ENCODE measurements around the gene FGFBP2. TPM values are rescaled to one million over a fixed set of nuclear protein-coding genes. Genes with fewer than 3 reads are reported as not detected.

FGFBP2 gene, protein sequence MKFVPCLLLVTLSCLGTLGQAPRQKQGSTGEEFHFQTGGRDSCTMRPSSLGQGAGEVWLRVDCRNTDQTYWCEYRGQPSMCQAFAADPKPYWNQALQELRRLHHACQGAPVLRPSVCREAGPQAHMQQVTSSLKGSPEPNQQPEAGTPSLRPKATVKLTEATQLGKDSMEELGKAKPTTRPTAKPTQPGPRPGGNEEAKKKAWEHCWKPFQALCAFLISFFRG
- not detected in 2 replicates for total RNA-seq

GRCh38 chr4:15963001-15963451, at the start of gene FGFBP2:
TSS of gene FGFBP2 (minus strand) at chr4:15963175. CDS start at chr4:15963129, 46 bp downstream.

GRCh38 chr4:15938640-15939039, 24.3 kb downstream of the FGFBP2 start, which contains the start of gene FGFBP1:
TSS of gene FGFBP1 (minus strand) at chr4:15938740. CDS start at chr4:15936632, 2,108 bp downstream.

Other genes starting within 250 kb of the FGFBP2 start
- not detected in 2 replicates for gene CD38, start 184.8 kb downstream of the FGFBP2 start, total RNA-seq
- gene FGFBP1, start 24.4 kb downstream of the FGFBP2 start, total RNA-seq = not detected in 2 replicates
- gene PROM1, start 120.8 kb upstream of the FGFBP2 start, total RNA-seq = 1.2 TPM in 1 of 2 replicates, not detected in the other